GM21786 (cell line): Measurements from ENCODE around the gene MAPK11.

Source experiments
- ATAC-seq: cut with Tn5 transposase; IDR thresholded peaks from one replicate; pipeline ENCODE4 v1.9.1; 2021; ENCODE audit not compliant: unreplicated experiment

Gene MAPK11

DNA sequence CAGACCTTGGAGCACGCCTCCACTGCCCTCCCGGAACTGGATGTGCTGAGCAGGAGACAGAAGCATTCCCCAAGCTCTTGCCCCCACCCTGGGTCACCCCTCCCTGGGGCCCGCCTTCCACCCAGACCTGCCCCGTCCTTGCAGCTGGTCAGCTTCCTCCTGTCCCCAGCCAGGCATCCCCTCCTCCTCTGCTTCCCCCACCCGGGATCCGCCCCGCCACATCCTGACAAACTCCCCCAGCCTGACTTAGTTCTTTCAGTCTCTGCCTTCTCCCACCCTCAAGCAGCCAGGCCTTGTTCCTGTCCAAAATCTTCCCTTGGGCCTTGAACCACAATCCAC is 38.4 kb upstream of the MAPK11 start:
- no peak for ATAC-seq

DNA sequence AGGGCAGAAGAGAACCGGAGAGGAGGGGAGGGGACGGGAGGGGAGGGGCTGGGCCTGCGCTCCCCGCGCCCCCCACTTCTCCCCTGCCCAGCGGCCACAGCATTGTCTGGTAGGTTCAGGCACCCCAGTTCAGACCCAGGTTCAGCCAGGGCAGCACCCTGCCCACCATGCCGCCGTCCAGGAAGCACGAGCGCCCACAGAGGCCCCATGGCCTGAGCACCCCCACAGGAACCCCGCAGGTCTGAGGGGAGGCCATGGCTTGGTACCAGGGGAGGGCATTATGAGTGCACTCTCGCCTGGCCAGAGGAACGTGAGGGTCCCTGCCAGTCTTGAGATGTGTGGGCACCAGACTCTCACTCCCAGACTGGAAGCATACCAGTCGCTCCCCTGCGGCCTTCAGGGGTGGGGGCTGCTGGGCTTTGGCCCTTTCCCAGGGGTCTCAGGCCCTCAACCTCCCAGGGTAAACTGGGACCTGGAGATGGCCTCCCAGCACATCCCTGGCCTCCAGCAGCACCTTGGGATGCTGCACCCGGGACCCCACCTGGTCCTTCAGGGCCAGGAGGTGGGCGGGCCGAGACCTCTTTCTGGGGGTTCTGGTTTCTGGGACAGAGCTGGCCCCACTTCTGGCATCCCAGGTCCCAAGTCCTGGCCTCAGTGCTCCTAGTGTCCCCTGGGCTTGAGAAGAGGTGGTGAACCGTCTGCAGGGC is 37.9 kb upstream of the MAPK11 start:
- ATAC-seq, result no peak

DNA sequence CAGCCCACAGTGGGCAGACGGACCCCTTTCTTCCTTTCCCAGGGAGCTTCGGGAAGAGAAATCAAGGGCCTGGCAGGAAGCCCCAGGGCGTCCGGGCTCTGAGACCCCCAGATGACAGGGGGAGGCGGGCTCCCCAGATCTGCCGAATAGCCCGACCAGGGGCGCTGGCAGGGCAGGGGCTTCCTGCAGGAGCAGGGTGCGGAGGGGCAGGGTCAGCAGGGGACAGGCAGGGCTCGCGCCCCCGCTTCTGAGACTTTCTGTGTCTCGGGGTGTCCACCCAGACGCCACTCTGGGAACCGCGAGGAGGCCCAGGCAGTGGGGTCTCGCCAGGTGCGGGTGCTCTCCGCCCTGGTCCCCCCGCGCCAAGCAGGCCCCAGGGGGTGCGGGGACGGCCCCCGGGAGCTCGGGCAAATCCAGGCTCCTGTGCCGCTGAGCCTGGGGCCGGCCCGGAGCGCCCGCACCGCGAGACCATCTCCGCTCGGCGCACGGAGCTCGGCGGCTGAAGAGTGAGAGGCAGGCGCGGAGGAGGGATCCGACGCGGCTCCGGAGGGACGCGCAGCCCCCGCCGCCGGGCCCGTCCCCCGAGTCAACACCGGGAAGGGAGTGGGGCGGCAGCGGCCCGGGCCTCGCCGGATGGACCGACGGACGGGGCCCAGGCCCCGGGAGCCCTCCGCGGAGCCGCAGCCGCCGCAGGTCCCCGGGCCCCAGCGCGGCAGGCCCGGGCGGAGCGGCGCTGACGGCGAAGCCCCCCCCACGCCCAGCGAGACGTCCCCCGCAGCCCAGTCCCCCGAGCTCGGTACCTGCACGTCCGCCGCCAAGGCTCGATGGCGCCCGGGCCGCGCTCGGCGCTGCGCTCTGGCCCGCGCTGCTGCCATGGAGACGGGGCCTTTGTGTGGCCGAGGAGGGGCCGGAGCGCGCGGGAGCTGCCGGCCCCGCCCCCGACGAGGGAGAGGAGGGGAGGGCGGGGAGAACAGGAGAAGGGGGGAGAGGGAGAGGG is 36.9 kb upstream of the MAPK11 start, which contains the start of gene PLXNB2:
TSS of gene PLXNB2 (minus strand) at position 894 of the 997 bp plus-strand sequence. CDS start 17,062 bp downstream, outside the sequence.
- no peak for ATAC-seq

DNA sequence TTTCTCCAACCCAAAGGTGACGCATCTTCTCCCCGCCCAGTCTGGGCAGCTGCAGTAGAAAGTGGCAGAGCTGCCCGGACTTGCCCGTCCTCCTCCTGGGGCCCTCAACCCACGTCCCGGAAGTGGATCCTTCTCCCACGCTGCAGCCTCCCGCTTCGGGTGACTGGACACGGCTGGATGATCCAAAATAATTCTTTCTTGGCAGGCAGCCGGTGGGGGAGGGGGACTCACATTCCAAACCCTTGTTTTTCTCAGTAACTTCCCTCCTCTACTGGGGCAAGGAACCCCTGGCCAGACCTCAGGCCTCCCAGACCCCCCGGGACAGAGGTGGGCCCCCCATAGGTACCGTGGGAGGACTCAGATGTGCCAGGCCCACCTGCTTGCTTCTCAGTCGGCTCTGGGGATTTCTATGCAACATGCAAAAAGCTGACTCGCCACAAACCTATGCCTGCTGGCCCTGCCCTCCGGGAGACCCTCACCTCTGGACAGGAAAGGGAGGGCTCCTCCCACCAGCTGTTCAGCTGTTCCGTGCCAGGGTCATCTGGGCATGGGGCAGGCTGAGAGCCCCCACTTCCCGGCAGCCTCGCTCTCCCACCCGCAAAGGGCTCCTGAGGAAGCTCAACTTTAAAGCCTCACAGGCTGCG is 35.9 kb upstream of the MAPK11 start:
- ATAC-seq, result no peak

DNA sequence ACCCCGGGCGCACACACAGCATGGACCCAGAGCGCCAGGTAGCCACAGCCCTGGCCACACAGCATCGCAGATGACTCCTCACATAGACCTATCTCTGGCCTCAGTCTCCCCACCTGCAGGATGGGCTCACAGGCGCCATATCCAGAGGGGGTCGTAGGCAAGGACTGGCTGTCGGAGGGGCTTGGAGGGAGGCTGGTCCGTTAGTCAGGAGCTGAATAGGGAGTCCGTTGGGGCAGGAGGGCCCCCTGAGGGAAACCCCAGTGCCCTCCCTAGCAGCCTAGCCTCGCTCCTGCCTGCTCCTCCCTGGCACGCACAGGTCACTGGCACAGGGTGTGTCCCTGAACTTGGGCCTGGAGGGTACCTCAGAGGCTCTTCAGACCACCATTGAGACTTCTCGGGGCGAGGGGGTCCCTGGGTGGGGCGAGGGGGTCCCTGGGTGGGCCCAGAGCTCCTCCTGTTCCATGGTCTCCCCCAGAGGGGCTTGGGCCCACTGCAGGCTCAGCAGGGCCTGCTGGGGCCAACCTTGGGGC is 35.3 kb upstream of the MAPK11 start:
- ATAC-seq, result no peak

DNA sequence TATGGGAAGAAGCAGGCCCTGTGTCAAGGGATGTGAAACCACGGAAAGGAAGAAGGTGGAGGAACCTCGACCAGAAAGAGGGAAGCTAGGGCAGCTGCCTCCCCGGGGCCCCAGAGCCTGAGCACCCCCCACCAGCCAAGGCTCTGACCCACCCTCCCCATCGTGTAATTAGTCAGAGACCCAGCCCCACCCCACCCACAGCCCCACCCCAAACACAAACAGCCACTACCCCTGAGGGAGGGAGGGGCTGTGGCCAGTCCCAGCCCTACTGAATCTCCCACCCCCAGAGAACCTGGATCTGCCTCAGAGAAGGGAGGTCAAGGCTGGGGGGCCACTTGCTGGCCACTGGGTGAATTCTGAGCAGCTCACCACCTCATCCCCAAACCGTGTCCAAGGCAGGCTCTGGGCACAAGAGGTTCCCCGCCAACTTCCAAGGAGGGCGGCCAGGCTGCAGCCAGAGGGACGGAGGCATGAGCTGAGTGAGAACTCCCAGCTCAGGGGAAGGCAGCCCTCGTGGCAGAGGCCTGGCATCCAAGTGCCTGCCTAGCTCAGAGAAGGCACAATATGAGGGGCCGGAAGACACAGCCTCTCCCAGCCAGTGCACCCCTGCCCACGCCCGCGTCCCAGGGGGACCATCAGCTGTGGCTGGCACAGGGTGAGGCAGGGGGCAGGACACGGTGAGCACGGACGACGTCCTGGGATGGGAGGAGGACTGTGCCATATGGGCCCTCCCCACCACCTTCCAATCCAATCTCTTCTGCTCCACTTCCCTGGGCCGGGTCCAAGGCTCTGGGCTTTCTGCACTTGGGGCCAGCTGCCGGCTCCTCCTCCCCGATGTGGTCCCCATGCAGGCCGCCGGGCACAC is 34.6 kb upstream of the MAPK11 start:
- ATAC-seq, result no peak

DNA sequence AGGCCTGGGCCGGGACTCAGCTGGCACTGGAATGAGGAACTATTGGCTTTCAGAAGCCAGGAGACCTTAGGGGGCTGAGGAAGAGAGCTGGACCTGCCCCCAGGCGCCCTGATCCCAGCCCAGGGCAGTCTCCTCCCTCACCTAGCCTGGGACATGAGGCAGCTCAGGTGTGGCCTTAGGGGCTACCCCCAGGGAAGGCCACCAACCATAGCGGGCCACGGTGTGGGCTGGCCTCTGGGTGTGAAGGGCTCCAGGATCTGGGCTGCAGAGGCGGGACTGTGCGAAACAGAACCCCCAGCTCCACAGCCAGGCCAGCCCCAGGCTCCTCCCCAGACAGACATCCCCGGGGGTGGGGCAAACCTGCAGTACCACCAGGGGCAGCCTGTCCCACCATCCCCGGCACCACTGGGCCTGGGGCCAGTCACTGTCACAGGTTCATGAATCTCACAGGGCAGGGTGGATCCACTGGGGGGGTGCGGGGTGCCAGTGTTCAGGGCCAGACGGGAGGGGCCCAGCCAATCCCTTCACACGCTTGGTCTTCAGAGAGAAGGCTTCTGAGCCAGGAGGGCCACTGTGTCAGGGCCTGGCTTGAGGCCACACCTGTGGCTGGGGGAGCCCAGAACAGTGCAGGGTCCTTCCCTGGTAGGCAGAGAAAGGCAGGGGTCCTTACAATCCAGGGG is 33.8 kb upstream of the MAPK11 start:
- ATAC-seq, result no peak

DNA sequence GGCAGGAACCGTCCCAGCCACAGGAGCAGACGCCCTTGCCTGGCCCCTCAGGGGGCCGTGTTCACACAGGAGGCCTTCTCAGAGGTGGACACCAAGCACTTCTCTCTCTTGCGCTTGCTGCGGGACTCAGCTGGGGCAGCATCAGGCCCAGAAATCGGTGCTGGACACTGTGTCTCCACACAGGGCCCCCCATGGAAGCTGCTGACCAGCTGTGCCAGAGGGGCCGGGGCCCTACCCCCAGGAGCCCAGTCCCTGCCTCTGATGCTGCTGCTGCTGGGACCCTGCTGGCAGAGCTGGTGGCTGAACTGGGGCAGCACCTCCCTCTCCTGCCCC is 33.3 kb upstream of the MAPK11 start:
- ATAC-seq, result no peak

DNA sequence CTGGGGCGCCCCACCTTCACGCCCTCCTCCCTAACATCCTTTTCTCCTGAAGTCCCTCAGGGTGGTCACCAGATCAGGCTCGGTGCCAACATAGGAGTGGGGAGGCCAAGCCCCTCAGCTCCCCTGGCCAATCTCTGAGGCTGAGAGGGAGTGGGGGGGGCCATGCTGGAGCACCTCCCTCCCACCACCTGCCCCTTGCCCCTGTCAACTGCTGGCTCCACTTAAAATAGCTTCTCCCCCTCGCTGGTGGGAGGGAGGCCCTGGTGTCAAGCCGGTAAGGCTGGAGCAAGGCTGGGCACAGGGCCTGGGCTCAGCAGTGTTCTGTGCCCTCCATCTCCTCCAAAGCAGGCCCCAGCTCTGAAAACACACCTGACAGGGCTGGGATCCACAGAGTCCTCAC is 32.4 kb upstream of the MAPK11 start:
- ATAC-seq, result no peak

DNA sequence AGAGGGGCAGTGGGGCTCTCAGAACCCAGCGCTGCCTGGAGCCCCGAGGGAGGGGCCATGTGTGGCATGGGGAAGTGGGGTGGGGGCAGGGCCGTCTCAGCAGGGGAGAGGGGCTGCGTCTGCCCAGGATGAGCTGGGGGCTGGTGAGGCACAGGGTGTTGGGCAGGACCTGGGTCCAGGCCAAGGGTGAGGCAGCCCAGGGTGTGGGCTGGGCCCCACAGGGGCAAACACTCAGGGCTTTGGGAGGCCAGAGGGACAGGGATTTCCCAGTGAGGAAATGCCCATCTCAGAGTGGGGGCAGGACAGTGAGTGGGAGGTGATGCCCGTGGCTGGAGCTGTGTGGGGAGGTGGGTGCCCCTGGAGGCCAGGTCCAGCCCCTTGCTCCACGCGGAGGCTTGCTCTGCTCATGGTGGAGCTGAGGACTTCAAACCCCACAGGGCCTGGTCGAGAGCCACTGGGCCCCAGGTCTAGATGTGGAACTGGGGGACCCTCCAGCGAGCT is 31.9 kb upstream of the MAPK11 start:
- ATAC-seq, result no peak

DNA sequence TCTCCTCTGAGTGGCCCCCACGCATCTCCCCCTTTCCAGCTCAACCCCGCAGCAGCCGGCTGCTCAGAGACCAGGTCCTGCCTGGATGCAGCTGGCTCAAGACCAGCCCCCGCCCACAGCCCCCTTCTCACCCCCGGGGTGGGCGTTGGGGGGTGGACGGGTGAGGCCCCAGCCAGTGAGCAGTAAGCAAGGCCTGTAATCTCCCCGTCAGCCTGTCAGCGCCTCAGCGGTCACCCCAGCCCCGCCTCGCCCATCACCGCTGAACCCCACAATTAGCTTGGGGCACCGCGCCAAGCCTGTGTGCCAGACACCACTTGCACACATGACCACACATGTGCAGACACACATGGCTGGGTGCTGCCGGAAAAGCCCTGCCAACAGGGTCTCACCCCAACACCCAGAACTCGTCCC is 31.4 kb upstream of the MAPK11 start:
- ATAC-seq, result no peak

DNA sequence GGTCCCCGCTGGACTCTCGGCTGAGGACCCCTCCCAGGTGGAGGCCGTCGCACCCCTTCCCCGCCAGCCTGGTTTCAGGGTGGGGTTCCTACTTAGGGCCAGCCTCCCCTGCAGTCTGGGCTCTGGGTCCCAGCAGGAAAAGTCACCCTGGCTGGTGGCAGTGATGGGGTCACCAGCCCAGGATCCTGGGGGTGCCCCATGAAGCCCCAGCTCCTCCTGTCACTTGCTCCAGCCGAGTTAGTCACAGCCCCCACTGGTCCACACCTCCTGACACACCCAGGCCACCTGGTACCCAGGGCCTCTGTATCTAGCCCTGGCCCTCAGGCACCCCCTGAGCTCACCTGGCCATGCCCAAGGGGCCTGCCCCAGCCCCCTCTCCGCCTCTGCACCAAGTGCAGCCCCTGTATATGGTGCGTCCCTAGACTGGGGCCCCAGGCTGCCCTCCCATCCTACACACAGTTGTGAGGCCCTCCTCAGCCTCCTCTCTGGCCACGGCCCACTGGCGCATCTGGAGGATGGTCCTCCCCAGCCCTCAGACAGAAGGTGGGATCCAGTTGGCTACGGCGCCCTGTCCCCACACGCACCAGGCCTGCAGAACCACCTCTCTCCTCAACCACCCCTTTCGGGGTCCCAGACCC is 30.6 kb upstream of the MAPK11 start:
- ATAC-seq, result no peak

DNA sequence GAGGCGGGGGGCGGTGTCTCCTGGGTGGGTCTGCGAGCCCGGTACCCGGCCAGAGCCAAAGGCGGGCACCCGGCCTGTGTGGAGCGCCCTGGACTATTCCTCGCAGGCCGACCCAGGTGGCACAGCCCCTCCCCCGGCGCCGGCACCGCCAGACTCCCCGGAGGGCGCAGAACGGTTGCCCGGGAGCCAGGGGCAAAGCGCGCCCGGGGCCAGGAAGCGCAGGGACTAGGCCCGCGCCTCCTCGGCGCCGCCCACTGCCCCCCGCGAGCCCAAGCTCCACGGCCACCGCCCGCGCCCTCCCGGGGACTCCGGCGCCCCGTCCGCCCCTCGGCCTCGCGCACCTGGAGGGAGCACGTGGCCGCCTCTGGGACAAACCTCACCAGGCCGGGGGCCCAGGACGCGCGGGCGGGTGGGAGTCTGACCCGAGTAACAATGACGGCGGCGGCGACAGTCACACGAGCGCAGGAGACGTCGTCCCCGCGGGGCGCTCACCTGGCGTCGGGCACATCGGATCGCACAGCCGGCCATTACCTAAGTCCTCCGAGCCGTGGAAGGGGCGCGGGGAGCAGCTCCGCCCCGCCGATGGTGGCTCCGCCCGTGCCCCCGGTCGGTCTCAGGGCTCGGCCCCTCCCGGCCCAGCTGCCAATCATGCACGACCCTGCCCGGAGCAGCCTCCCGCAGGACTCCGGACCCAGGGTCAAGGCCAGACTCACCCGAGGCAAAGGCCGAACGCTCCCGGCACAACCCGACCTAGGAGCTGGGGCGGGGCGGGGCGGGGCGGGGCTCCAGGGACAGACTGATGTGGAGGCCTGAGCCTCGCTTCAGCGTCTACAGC is 29.8 kb upstream of the MAPK11 start:
- ATAC-seq, result no peak

DNA sequence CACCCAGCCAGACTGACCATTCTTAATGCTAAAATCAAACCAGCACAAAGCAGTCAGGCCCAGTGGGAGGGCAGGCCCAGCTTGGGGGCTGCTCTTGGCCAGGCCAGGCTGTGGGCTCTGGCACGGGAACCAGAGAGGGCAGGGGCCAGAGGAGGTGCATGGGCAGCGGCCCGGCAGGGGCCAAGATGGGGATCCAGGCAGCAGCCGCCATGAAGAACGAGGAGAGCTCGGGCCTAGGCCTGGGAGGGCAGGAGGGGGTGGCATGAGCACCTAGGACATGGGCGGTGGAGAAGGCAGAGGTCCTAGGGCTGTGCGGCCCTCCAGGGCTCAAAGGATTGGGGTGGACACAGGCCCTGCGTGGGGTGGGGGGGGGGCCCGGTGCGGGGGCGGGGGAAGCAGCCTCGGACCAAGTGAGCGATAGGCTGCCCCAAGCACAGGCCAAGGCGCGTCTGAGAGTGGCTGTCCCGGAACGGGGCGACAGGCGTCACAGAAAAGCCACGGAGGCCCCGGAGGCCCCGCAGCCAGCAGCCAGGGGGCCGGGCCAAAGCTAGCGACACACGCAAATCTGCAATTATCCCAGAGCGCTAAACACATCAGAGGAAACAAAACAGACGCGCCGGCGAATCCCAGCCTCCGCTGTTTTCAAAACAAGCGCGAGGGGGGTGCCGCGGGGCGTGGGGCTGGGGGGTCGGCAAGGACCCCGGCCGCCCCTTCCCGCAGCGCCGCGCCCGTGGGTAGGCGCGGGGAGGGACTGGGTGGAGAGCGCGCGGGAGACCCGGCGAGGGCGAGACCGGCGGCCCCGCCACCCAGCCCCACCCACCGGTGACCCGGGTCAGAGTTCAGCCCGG is 29.0 kb upstream of the MAPK11 start:
- ATAC-seq, result no peak

DNA sequence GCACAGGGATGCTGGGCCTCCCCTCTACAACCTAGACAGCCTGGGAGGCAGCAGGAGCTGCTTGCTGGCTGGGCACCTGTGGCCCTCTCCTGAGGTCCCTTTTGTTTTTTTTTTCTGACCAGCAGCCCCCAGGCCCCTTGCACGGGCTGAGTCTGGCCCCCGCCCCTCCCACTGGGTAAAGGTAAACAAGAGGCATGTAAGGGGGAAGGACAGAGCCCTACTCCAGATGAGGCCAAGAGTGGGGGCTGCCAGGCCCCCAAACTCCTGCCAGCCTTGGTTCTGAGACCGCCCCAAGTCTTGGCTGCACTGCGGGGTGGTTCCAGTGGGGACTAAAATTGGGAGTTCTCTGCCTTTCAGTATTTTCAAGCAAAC is 28.1 kb upstream of the MAPK11 start:
- ATAC-seq, result no peak

DNA sequence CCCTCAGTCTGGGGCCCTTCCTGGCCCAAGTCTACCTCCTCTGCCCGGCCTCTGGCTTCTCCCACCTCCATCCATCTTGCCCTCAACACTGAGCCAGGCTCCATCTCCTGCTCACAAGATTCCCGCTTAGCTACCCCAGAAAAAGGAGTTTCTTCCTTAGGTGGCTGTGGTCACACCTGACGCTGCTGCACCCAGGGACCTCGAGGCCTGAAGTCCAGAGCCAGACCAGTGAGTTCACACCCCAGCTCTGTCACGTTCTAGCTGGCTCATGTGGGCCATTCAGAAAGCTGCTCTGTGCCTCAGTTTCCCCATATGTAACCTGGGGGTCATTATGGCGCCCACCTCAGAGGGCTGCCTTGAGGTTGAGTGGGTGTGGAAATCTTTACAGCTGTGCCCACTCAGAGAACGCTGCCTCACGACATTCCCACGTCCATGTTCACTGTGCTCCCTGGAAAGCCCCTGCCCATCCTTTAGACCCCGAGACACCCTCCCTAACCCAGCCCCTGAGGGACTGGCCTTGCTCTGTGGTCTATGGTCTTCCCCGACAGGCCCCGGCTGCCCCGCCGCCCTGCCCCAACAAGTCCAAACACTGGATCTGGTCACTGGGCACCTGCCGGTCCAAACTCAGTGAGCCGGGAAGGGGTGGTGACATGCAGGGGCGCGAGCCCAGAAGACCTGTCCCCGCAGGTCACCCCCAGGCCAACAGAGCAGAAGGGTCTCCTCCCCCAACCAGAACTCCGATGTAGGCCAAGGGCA is 27.5 kb upstream of the MAPK11 start:
- ATAC-seq, result no peak
